ENCODE results near the gene LRTM2. TPM values are rescaled to one million over a fixed set of nuclear protein-coding genes. Genes with fewer than 3 reads are reported as not detected.

LRTM2 gene
- total RNA-seq, 1 experiment from 2014 or later, result 0.07 TPM

GRCh38 chr12:1819050-1819449 is 1.3 kb upstream of the LRTM2 start:
- H3K36me3 ChIP-seq (ENCODE audit: control insufficient read depth in 1 of 2, insufficient read depth in 2 of 2, low read length in 2 of 2), result no peaks in the 10 kb centered on the region
- H3K4me1 ChIP-seq (ENCODE audit: control insufficient read depth in 1 of 2, insufficient read depth in 2 of 2, low read length in 2 of 2), result no peaks in the 10 kb centered on the region
- H3K4me3 ChIP-seq (replicated peaks in 1 of 2; ENCODE audit: low read depth in 1 of 2, low read length in 2 of 2), result no peak overlapping the region
- POLR2A ChIA-PET, result no interaction called here
- no peaks in the 10 kb centered on the region for H4K20me1 ChIP-seq (ENCODE audit: insufficient read depth)
- no peak overlapping the region for H2AFZ ChIP-seq (ENCODE audit: low read depth, low read length, poor library complexity, severe bottlenecking)
- peaks cover 6% of the 10 kb centered on the region; the same call in 1 of the 2 replicates for H3K27me3 ChIP-seq (ENCODE audit: insufficient read depth, low read length)
- TF ChIP-seq SP1 (IDR thresholded peaks at IDR 0.05; ENCODE audit: low read depth) (no peak), CBX3 (IDR thresholded peaks at IDR 0.05; ENCODE audit: low read depth) (no peak), SIN3A (IDR thresholded peaks at IDR 0.05; ENCODE audit: low read depth) (no peak), POLR2A (IDR thresholded peaks at IDR 0.05; ENCODE audit: borderline replicate concordance, extremely low read depth, insufficient read depth, insufficient read length) (no peak), CTCF (IDR thresholded peaks at IDR 0.05 in 2 of 3, conservative IDR thresholded peaks at IDR 0.05 in 1 of 3; ENCODE audit: borderline replicate concordance in 1 of 3, insufficient read depth in 1 of 3, low read depth in 2 of 3, low read length in 2 of 3) (no peak), POLR2AphosphoS5 (IDR thresholded peaks at IDR 0.05; ENCODE audit: low read depth, low read length) (no peak), ELF1 (IDR thresholded peaks at IDR 0.05; ENCODE audit: borderline replicate concordance, low read depth) (no peak), EZH2phosphoT487 (IDR thresholded peaks at IDR 0.05; ENCODE audit: borderline replicate concordance) (no peak), CEBPB (IDR thresholded peaks at IDR 0.05; ENCODE audit: low read depth) (no peak), TCF7L2 (IDR thresholded peaks at IDR 0.05; ENCODE audit: borderline replicate concordance, extremely low read depth, insufficient read depth, insufficient read length) (no peak), EZH2 (IDR thresholded peaks at IDR 0.05) (no peak), EGR1 (IDR thresholded peaks at IDR 0.05; ENCODE audit: low read depth) (no peak), YY1 (IDR thresholded peaks at IDR 0.05; ENCODE audit: extremely low read depth, insufficient replicate concordance, low read depth, low read length) (no peak), ZBTB33 (IDR thresholded peaks at IDR 0.05; ENCODE audit: extremely low read depth, insufficient replicate concordance, low read length) (no peak)
- DNase-seq (ENCODE audit: low read depth, low spot score) (no peak), ATAC-seq (no peak)
- no peak overlapping the region for H3K4me2 ChIP-seq (ENCODE audit: low read length)
- H3K9me2 ChIP-seq (ENCODE audit: insufficient read depth), result no peaks in the 10 kb centered on the region
- BruUV-seq (replicated peaks), result no TSS peak
- RAD21 ChIA-PET (ENCODE audit: low non-redundant PET in 1 of 2, low total read pairs in 2 of 2, uncharacterized antibody in 2 of 2, unreplicated experiment in 2 of 2), result no interaction called here
- CTCF ChIA-PET, result no interaction called here
- no peaks in the 10 kb centered on the region for H3K79me2 ChIP-seq (ENCODE audit: insufficient read depth, low read length)
- no peak overlapping the region for H3K9ac ChIP-seq (ENCODE audit: low read length)
- H3K27ac ChIP-seq (ENCODE audit: low read depth, low read length), result no peak overlapping the region
- intact Hi-C loops (cut with micrococcal nuclease), result no loop called here
- H3K9me3 ChIP-seq (ENCODE audit: control insufficient read depth in 1 of 2, insufficient read depth in 1 of 2, low read depth in 1 of 2, low read length in 2 of 2), result no peaks in the 10 kb centered on the region
